Activated B cell treated with CpG ODN at 0.5 μM for 24 hours (primary cell): ENCODE measurements around the gene OPA1. TPM values are rescaled to one million over a fixed set of nuclear protein-coding genes. Genes with fewer than 3 reads are reported as not detected.

Experiments
- ATAC-seq: fragments of 200-7000 bp; cut with Tn5 transposase; one replicate; pipeline ENCODE4 v1.10.0; 2021; ENCODE audit warnings: low read depth, mild to moderate bottlenecking, moderate library complexity
- CTCF ChIA-PET: fragments of 350-600 bp; sonication (Branson Sonifier 250); formaldehyde crosslinking; loops from one replicate; lab custom pipeline; 2021; ENCODE audit warnings: antibody characterized with exemption; lab: Charles Lee
- POLR2A ChIA-PET: fragments of 350-600 bp; sonication (Branson Sonifier 250); formaldehyde crosslinking; loops from one replicate; lab custom pipeline; 2021; ENCODE audit warnings: antibody characterized with exemption; lab: Charles Lee
- DNase-seq: peaks from one replicate; pipeline ENCODE4 v3.0.0; 2022
- H3K27ac Mint-ChIP-seq: one replicate; pipeline ENCODE4 v1.8.0; 2020; ENCODE audit warnings: mixed read lengths
- H3K27me3 Mint-ChIP-seq: one replicate; pipeline ENCODE4 v1.8.0; 2021; ENCODE audit warnings: mixed read lengths
- H3K36me3 Mint-ChIP-seq: one replicate; pipeline ENCODE4 v1.8.0; 2021; ENCODE audit warnings: low read depth, mixed read lengths
- H3K4me1 Mint-ChIP-seq: one replicate; pipeline ENCODE4 v1.8.0; 2021; ENCODE audit warnings: mixed read lengths
- H3K4me3 Mint-ChIP-seq: one replicate; pipeline ENCODE4 v1.8.0; 2020; ENCODE audit warnings: mild to moderate bottlenecking, mixed read lengths
- H3K9me3 Mint-ChIP-seq: one replicate; pipeline ENCODE4 v1.8.0; 2020; ENCODE audit warnings: mixed read lengths
- CTCF ChIP-seq: fragments of 200-600 bp; IDR thresholded peaks from one replicate; pipeline ENCODE4 v1.8.0; 2022; ENCODE audit warnings: antibody characterized with exemption, mild to moderate bottlenecking
- intact Hi-C: fragments of 100-400 bp; cut with micrococcal nuclease; formaldehyde crosslinking; loops from one replicate; pipeline ENCODE4 v1.15.1; 2024
- total RNA-seq: library from RNA; stranded (reverse); gene quantifications from 2 replicates; pipeline ENCODE4 v1.2.3, GENCODE V29; 2022

OPA1 gene
- total RNA-seq, 1 donor from 2014 or later: 80.6 TPM

- no peak for DNase-seq
- H3K9me3 Mint-ChIP-seq: no peaks in the 10 kb centered on the region
- intact Hi-C loops: loop anchor here (5.0 kb wide), 1 partner anchor 165 kb away; no protein-coding TSS in a partner anchor
- no peaks in the 10 kb centered on the region for H3K27me3 Mint-ChIP-seq
- H3K4me1 Mint-ChIP-seq: peaks cover 32% of the 10 kb centered on the region
- peak overlapping the region; percentile 27 for H3K27ac Mint-ChIP-seq
- POLR2A ChIA-PET: interaction anchor here (0.6 to 1.0 kb wide), 2 partner anchors 13 to 604 kb away, joined by 5 read pairs; no protein-coding TSS in a partner anchor
- H3K36me3 Mint-ChIP-seq: peaks cover 12% of the 10 kb centered on the region
- peak; percentile 73 for ATAC-seq
- H3K4me3 Mint-ChIP-seq: no peak overlapping the region
- TF ChIP-seq CTCF: no peak
- CTCF ChIA-PET: no interaction called here
Measured at GRCh38 chr3:193701953-193702635, 109.1 kb downstream of the OPA1 start.

- H3K9me3 Mint-ChIP-seq: no peaks in the 10 kb centered on the region
- H3K4me3 Mint-ChIP-seq: no peak overlapping the region
- intact Hi-C loops: loop anchor here (5.0 kb wide), 1 partner anchor 164 kb away; no protein-coding TSS in a partner anchor
- DNase-seq (no peak), ATAC-seq (no peak)
- POLR2A ChIA-PET: interaction anchor here (0.6 to 1.0 kb wide), 3 partner anchors 12 to 603 kb away, joined by 4 to 5 read pairs (median 5); no protein-coding TSS in a partner anchor
- peaks cover 32% of the 10 kb centered on the region for H3K4me1 Mint-ChIP-seq
- H3K36me3 Mint-ChIP-seq: peaks cover 7% of the 10 kb centered on the region
- TF ChIP-seq CTCF: no peak
- CTCF ChIA-PET: no interaction called here
- no peaks in the 10 kb centered on the region for H3K27me3 Mint-ChIP-seq
- H3K27ac Mint-ChIP-seq: no peak overlapping the region
Measured at GRCh38 chr3:193702967-193703366, 110.0 kb downstream of the OPA1 start.

GRCh38 chr3:193704431-193704830 lies 111.4 kb downstream of the OPA1 start:
- Mint-ChIP-seq H3K4me3 (no peak overlapping the region), H3K27ac (no peak overlapping the region), H3K9me3 (no peaks in the 10 kb centered on the region), H3K4me1 (peaks cover 32% of the 10 kb centered on the region), H3K27me3 (no peaks in the 10 kb centered on the region), H3K36me3 (peaks cover 4% of the 10 kb centered on the region)
- TF ChIP-seq CTCF: no peak
- ATAC-seq (no peak), DNase-seq (no peak)
- POLR2A ChIA-PET: no interaction called here
- intact Hi-C loops: loop anchor here (5.0 kb wide), 1 partner anchor 163 kb away; no protein-coding TSS in a partner anchor
- CTCF ChIA-PET: interaction anchor here (0.9 kb wide), 1 partner anchor 611 kb away, joined by 3 read pairs; no protein-coding TSS in a partner anchor

DNA sequence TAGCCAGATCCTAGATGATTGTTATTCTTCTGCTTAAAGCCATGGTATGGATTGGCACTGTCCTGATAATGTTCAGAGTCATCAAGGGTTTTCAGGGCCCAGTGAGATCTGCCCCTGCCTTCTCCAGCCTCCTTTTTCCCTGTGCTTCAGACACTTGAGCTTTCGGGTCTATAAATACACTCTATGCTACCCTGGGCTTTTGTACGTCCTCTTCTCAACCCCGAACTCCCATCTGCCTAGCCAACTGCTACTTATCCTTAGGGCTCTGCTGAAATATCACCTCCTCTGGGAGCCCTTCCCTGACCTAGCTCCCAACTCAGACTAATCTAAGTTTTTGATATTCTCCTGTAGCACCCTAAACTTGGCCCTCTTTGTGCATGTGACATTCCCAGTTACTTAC lies 115.3 kb downstream of the OPA1 start:
- no peak for TF ChIP-seq CTCF
- CTCF ChIA-PET: no interaction called here
- DNase-seq: no peak
- no peak overlapping the region for H3K4me3 Mint-ChIP-seq
- H3K4me1 Mint-ChIP-seq: peaks cover 10% of the 10 kb centered on the region
- H3K27me3 Mint-ChIP-seq: no peaks in the 10 kb centered on the region
- H3K36me3 Mint-ChIP-seq: no peaks in the 10 kb centered on the region
- intact Hi-C loops: no loop called here
- no peaks in the 10 kb centered on the region for H3K9me3 Mint-ChIP-seq
- H3K27ac Mint-ChIP-seq: no peak overlapping the region
- POLR2A ChIA-PET: no interaction called here
- ATAC-seq: no peak

GRCh38 chr3:193710286-193711165 lies 117.5 kb downstream of the OPA1 start:
- no peak for ATAC-seq
- Mint-ChIP-seq H3K36me3 (peaks cover 6% of the 10 kb centered on the region), H3K4me1 (peaks cover 2% of the 10 kb centered on the region), H3K27ac (no peak overlapping the region), H3K27me3 (no peaks in the 10 kb centered on the region), H3K4me3 (no peak overlapping the region), H3K9me3 (peaks cover 8% of the 10 kb centered on the region)
- CTCF ChIA-PET: no interaction called here
- no peak for TF ChIP-seq CTCF
- intact Hi-C loops: no loop called here
- POLR2A ChIA-PET: no interaction called here
- DNase-seq: no peak
